B cell (primary cell): ENCODE measurements around the gene PLCD1.

ENCODE experiments used
- CTCF ChIP-seq: fragments of 200-600 bp; IDR thresholded peaks from one replicate; pipeline ENCODE4 v1.8.0; 2022; ENCODE audit warnings: antibody characterized with exemption, mild to moderate bottlenecking
- EZH2 ChIP-seq: IDR thresholded peaks from 2 replicates; pipeline ENCODE4 v1.6.1; 2012; ENCODE audit warnings: borderline replicate concordance, low read depth, mild to moderate bottlenecking, moderate library complexity, low read length; ENCODE audit not compliant: insufficient read depth, poor library complexity, severe bottlenecking

- no peak for TF ChIP-seq EZH2
- no peak for TF ChIP-seq CTCF
Observed at GRCh38 chr3:38028621-38029361, 651 bp downstream of the PLCD1 start.
